Astrocyte of the cerebellum (primary cell): ENCODE results near the gene DEAF1.

Source experiments
- DNase-seq: peaks from one replicate; pipeline ENCODE4 v3.0.0-alpha.2; 2011; ENCODE audit warnings: low read depth
- H3K4me3 ChIP-seq: 2 replicates; pipeline ENCODE4 v1.5.1; 2011; ENCODE audit warnings: mild to moderate bottlenecking, low read depth, low read length, moderate library complexity
- CTCF ChIP-seq: IDR thresholded peaks from 2 replicates; pipeline ENCODE4 v1.5.1; 2012; ENCODE audit warnings: low read length, low read depth, moderate library complexity, mild to moderate bottlenecking; ENCODE audit errors: missing control alignments
- in situ Hi-C: cut with HindIII; loops from 2 replicates; pipeline ENCODE4 v1.10.0; 2017; ENCODE audit warnings: low sequenced_read_pairs

DEAF1 gene

GRCh38 chr11:688681-689080 is 6.3 kb downstream of the DEAF1 start:
- DNase-seq, result no peak
- no peak overlapping the region for H3K4me3 ChIP-seq
- in situ Hi-C loops, result no loop called here
- no peak for TF ChIP-seq CTCF

GRCh38 chr11:687751-688150 is 7.3 kb downstream of the DEAF1 start:
- DNase-seq, result no peak
- no peak overlapping the region for H3K4me3 ChIP-seq
- no peak for TF ChIP-seq CTCF
- in situ Hi-C loops, result no loop called here

GRCh38 chr11:686451-687243 is 8.4 kb downstream of the DEAF1 start:
- TF ChIP-seq CTCF, result no peak

GRCh38 chr11:680970-681369 is 14.1 kb downstream of the DEAF1 start:
- in situ Hi-C loops, result no loop called here
- DNase-seq, result no peak

More at GRCh38 chr11:686451-687243, 8.4 kb downstream of the DEAF1 start:
- DNase-seq, result no peak
- no peak overlapping the region for H3K4me3 ChIP-seq
- in situ Hi-C loops, result no loop called here

GRCh38 chr11:680476-680875 is 14.5 kb downstream of the DEAF1 start:
- in situ Hi-C loops, result no loop called here
- H3K4me3 ChIP-seq, result no peak overlapping the region
- no peak for DNase-seq
- TF ChIP-seq CTCF, result no peak

More at GRCh38 chr11:680970-681369, 14.1 kb downstream of the DEAF1 start:
- no peak overlapping the region for H3K4me3 ChIP-seq
- TF ChIP-seq CTCF, result no peak

GRCh38 chr11:679271-680207 is 15.5 kb downstream of the DEAF1 start:
- in situ Hi-C loops, result no loop called here
- H3K4me3 ChIP-seq, result no peak overlapping the region
- no peak for TF ChIP-seq CTCF
- DNase-seq, result no peak
